ENCODE results near the gene TMEM108.

TMEM108 gene

DNA sequence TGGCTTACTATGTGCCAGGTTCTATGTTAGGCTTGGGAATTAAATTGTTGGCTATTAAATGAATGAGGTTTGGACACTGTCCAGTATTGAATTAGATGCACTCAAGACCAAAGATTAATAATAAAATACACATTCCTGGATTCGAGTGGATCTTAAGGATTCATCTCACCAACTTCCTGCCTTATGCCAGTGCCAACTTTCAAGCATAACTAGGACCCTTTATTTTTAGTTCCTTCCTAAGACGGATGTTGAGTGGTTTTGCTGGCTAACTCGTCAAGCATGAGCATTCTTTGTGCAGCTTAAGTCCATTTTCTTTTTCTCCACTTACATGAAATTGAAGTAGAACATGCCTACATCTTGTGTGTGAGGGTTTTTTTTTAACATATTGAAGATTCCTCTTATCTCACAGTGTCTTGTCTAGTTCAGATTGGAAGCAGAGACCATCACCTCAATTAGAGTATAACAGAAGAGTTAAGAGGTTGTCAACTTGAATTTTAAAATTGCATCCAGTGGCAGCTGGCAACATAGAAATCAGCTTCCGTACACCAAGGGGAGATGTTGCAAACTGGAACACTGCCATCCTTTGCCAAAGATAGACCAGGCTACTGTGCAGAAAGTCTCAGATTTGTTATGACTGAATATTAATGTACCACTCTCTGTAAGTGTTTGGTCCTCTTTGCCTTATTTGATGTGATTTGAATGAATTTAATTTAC, 255.4 kb downstream of the TMEM108 start:
- ATAC-seq = peak; percentile 71
- no peak for TF ChIP-seq ESRRG (CRISPR knock-in tag; IDR thresholded peaks at IDR 0.05)
- no peak for TF ChIP-seq BACH2 (CRISPR knock-in tag; IDR thresholded peaks at IDR 0.05; ENCODE audit: borderline replicate concordance)
- no peak for TF ChIP-seq ZFP3 (CRISPR knock-in tag; IDR thresholded peaks at IDR 0.05)
- TF ChIP-seq, protein P1, sequence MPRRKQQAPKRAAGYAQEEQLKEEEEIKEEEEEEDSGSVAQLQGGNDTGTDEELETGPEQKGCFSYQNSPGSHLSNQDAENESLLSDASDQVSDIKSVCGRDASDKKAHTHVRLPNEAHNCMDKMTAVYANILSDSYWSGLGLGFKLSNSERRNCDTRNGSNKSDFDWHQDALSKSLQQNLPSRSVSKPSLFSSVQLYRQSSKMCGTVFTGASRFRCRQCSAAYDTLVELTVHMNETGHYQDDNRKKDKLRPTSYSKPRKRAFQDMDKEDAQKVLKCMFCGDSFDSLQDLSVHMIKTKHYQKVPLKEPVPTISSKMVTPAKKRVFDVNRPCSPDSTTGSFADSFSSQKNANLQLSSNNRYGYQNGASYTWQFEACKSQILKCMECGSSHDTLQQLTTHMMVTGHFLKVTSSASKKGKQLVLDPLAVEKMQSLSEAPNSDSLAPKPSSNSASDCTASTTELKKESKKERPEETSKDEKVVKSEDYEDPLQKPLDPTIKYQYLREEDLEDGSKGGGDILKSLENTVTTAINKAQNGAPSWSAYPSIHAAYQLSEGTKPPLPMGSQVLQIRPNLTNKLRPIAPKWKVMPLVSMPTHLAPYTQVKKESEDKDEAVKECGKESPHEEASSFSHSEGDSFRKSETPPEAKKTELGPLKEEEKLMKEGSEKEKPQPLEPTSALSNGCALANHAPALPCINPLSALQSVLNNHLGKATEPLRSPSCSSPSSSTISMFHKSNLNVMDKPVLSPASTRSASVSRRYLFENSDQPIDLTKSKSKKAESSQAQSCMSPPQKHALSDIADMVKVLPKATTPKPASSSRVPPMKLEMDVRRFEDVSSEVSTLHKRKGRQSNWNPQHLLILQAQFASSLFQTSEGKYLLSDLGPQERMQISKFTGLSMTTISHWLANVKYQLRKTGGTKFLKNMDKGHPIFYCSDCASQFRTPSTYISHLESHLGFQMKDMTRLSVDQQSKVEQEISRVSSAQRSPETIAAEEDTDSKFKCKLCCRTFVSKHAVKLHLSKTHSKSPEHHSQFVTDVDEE (CRISPR knock-in tag; IDR thresholded peaks at IDR 0.05) = peak; percentile 42; the same call in 1 of the 2 replicates
- peak; percentile 72 for TF ChIP-seq ISL1 (CRISPR knock-in tag; IDR thresholded peaks at IDR 0.05)
- TF ChIP-seq OSR1 (CRISPR knock-in tag; IDR thresholded peaks at IDR 0.05) = no peak
- TF ChIP-seq, protein P2, sequence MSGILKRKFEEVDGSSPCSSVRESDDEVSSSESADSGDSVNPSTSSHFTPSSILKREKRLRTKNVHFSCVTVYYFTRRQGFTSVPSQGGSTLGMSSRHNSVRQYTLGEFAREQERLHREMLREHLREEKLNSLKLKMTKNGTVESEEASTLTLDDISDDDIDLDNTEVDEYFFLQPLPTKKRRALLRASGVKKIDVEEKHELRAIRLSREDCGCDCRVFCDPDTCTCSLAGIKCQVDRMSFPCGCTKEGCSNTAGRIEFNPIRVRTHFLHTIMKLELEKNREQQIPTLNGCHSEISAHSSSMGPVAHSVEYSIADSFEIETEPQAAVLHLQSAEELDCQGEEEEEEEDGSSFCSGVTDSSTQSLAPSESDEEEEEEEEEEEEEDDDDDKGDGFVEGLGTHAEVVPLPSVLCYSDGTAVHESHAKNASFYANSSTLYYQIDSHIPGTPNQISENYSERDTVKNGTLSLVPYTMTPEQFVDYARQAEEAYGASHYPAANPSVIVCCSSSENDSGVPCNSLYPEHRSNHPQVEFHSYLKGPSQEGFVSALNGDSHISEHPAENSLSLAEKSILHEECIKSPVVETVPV (CRISPR knock-in tag; IDR thresholded peaks at IDR 0.05) = no peak

DNA sequence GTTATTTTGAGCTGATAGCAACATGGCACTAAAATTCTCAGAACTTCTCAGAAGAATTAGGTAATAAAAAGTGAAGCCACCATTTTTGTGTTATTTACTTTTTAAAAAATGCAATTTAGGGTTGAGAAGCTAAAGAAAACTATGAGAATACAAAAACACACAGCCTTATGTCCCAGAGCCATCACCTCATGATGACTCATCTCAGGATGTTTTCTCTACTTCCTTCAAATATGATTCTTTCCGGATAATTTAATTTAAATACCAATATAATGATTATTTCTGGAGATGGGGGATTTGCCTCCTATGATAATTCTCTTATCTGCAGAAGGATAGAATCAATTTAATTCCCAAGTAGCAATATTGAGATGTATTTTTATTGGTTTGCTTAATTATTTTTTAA, 256.1 kb downstream of the TMEM108 start:
- TF ChIP-seq ZFP30 (CRISPR knock-in tag; IDR thresholded peaks at IDR 0.05) (no peak), CSDC2 (CRISPR knock-in tag; IDR thresholded peaks at IDR 0.05) (no peak), ZNF8 (CRISPR knock-in tag; IDR thresholded peaks at IDR 0.05) (no peak), RARB (CRISPR knock-in tag; IDR thresholded peaks at IDR 0.05) (no peak), GLIS3 (CRISPR knock-in tag; IDR thresholded peaks at IDR 0.05) (no peak), BACH2 (CRISPR knock-in tag; IDR thresholded peaks at IDR 0.05; ENCODE audit: borderline replicate concordance) (no peak), PPARA (CRISPR knock-in tag; IDR thresholded peaks at IDR 0.05; ENCODE audit: borderline replicate concordance) (no peak), ZNF70 (CRISPR knock-in tag; IDR thresholded peaks at IDR 0.05) (no peak), TOX (CRISPR knock-in tag; IDR thresholded peaks at IDR 0.05; ENCODE audit: borderline replicate concordance) (no peak), ZFP3 (CRISPR knock-in tag; IDR thresholded peaks at IDR 0.05) (no peak), TCF4 (CRISPR knock-in tag; IDR thresholded peaks at IDR 0.05; ENCODE audit: borderline replicate concordance) (no peak), ZC3H10 (CRISPR knock-in tag; IDR thresholded peaks at IDR 0.05) (no peak), OSR1 (CRISPR knock-in tag; IDR thresholded peaks at IDR 0.05) (no peak)
- TF ChIP-seq, protein P1 (CRISPR knock-in tag; IDR thresholded peaks at IDR 0.05) = no peak
- TF ChIP-seq, protein P3, sequence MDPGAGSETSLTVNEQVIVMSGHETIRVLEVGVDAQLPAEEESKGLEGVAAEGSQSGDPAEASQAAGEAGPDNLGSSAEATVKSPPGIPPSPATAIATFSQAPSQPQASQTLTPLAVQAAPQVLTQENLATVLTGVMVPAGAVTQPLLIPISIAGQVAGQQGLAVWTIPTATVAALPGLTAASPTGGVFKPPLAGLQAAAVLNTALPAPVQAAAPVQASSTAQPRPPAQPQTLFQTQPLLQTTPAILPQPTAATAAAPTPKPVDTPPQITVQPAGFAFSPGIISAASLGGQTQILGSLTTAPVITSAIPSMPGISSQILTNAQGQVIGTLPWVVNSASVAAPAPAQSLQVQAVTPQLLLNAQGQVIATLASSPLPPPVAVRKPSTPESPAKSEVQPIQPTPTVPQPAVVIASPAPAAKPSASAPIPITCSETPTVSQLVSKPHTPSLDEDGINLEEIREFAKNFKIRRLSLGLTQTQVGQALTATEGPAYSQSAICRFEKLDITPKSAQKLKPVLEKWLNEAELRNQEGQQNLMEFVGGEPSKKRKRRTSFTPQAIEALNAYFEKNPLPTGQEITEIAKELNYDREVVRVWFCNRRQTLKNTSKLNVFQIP (CRISPR knock-in tag; IDR thresholded peaks at IDR 0.05; ENCODE audit: borderline replicate concordance, low read depth) = no peak
- TF ChIP-seq, protein P4, sequence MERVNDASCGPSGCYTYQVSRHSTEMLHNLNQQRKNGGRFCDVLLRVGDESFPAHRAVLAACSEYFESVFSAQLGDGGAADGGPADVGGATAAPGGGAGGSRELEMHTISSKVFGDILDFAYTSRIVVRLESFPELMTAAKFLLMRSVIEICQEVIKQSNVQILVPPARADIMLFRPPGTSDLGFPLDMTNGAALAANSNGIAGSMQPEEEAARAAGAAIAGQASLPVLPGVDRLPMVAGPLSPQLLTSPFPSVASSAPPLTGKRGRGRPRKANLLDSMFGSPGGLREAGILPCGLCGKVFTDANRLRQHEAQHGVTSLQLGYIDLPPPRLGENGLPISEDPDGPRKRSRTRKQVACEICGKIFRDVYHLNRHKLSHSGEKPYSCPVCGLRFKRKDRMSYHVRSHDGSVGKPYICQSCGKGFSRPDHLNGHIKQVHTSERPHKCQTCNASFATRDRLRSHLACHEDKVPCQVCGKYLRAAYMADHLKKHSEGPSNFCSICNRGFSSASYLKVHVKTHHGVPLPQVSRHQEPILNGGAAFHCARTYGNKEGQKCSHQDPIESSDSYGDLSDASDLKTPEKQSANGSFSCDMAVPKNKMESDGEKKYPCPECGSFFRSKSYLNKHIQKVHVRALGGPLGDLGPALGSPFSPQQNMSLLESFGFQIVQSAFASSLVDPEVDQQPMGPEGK (CRISPR knock-in tag; IDR thresholded peaks at IDR 0.05; ENCODE audit: borderline replicate concordance) = no peak
- TF ChIP-seq, protein P5, sequence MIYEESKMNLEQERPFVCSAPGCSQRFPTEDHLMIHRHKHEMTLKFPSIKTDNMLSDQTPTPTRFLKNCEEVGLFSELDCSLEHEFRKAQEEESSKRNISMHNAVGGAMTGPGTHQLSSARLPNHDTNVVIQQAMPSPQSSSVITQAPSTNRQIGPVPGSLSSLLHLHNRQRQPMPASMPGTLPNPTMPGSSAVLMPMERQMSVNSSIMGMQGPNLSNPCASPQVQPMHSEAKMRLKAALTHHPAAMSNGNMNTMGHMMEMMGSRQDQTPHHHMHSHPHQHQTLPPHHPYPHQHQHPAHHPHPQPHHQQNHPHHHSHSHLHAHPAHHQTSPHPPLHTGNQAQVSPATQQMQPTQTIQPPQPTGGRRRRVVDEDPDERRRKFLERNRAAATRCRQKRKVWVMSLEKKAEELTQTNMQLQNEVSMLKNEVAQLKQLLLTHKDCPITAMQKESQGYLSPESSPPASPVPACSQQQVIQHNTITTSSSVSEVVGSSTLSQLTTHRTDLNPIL (CRISPR knock-in tag; IDR thresholded peaks at IDR 0.05; ENCODE audit: low read depth) = no peak
- ATAC-seq = peak; percentile 24; the same call in 2 of the 3 replicates
